ENCODE measurements around the gene CCDC89.

- TF ChIP-seq CTCF (IDR thresholded peaks at IDR 0.05) (no peak), POLR2A (IDR thresholded peaks at IDR 0.05) (no peak), POLR2AphosphoS5 (IDR thresholded peaks at IDR 0.05) (no peak)
These were observed 19.3 kb downstream of the CCDC89 start for GRCh38 chr11:85666687-85667086.
